Measurements from ENCODE around the gene RBL1. TPM values are rescaled to one million over a fixed set of nuclear protein-coding genes. Genes with fewer than 3 reads are reported as not detected.
"Not testable (repeated sequence)": the region's sequence is repeated elsewhere in the genome, so short reads cannot be mapped to it uniquely, and the experiment has no call there.

Gene RBL1
- total and polyA plus RNA-seq, 4 donors = 0.60 to 14.7 (median 2.0) TPM

DNA sequence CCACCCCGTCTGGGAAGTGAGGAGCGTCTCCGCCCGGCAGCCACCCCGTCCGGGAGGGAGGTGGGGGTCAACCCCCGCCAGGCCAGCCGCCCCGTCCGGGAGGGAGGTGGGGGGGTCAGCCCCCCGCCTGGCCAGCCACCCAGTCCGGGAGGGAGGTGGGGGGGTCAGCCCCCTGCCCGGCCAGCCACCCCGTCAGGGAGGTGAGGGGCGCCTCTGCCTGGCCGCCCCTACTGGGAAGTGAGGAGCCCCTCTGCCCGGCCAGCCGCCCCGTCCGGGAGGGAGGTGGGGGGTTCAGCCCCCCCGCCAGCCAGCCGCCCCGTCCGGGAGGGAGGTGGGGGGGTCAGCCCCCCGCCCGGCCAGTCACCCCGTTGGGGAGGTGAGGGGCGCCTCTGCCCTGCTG, 83.2 kb downstream of the RBL1 start:
- H3K4me3 ChIP-seq (ENCODE audit: low read depth in 1 of 3, low read length in 3 of 3); H3K4me1 ChIP-seq (ENCODE audit: control insufficient read depth in 4 of 4, insufficient read depth in 4 of 4, low read length in 3 of 4); DNase-seq (ENCODE audit: low spot score); H3K36me3 ChIP-seq (ENCODE audit: control insufficient read depth in 4 of 4, insufficient read depth in 3 of 4, low read depth in 1 of 4, low read length in 3 of 4); H3K9me3 ChIP-seq (ENCODE audit: control insufficient read depth in 4 of 4, low read length in 3 of 4); H3K27ac ChIP-seq (ENCODE audit: low read depth in 1 of 2, low read length in 2 of 2); H3K27me3 ChIP-seq (ENCODE audit: control insufficient read depth in 4 of 4, insufficient read depth in 4 of 4, low read length in 3 of 4); H3K9ac ChIP-seq (ENCODE audit: low read depth in 1 of 2, low read length in 2 of 2): not testable (repeated sequence)
- 97% methylated on average over 28 of the region's 28 CpGs for WGBS

DNA sequence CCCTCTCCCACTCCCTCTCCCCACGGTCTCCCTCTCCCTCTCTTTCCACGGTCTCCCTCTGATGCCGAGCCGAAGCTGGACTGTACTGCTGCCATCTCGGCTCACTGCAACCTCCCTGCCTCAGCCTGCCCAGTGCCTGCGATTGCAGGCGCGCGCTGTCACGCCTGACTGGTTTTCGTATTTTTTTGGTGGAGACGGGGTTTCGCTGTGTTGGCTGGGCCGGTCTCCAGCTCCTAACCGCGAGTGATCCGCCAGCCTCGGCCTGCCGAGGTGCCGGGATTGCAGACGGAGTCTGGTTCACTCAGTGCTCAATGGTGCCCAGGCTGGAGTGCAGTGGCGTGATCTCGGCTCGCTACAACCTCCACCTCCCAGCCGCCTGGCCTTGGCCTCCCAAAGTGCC, 83.9 kb downstream of the RBL1 start:
- H3K4me1 ChIP-seq (ENCODE audit: control insufficient read depth in 4 of 4, insufficient read depth in 4 of 4, low read length in 3 of 4); H3K9me3 ChIP-seq (ENCODE audit: control insufficient read depth in 4 of 4, low read length in 3 of 4); H3K36me3 ChIP-seq (ENCODE audit: control insufficient read depth in 4 of 4, insufficient read depth in 3 of 4, low read depth in 1 of 4, low read length in 3 of 4); H3K4me3 ChIP-seq (ENCODE audit: low read depth in 1 of 3, low read length in 3 of 3); H3K9ac ChIP-seq (ENCODE audit: low read depth in 1 of 2, low read length in 2 of 2); DNase-seq (ENCODE audit: low spot score); H3K27me3 ChIP-seq (ENCODE audit: control insufficient read depth in 4 of 4, insufficient read depth in 4 of 4, low read length in 3 of 4); H3K27ac ChIP-seq (ENCODE audit: low read depth in 1 of 2, low read length in 2 of 2): not testable (repeated sequence)
- 98% methylated on average over 25 of the region's 25 CpGs for WGBS

DNA sequence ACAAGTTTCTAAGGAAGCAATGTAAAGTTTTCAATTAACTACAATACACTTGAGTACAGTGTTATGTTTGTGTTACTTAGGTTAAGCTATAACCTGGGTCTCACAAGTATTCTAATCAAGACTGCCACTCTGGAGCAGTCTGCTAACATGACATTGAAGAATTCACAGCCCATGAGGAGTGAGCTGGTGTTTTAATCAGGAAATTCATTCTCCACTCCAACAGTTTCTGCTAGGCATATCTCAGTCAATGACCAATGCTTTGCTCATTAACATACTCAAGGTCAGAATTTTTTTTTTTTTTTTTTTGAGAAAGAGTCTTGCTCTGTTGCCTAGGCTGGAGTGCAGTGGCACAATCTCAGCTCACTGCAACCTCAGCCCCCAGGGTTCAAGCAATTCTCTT, 84.7 kb downstream of the RBL1 start:
- DNase-seq (ENCODE audit: low spot score) = no peak
- Histone ChIP-seq H3K4me1 (ENCODE audit: control insufficient read depth in 4 of 4, insufficient read depth in 4 of 4, low read length in 3 of 4) (peaks cover 0 to 2% (median under 1%) of the 10 kb centered on the region in 4 donors), H3K9ac (ENCODE audit: low read depth in 1 of 2, low read length in 2 of 2) (no peak overlapping the region), H3K36me3 (ENCODE audit: control insufficient read depth in 4 of 4, insufficient read depth in 3 of 4, low read depth in 1 of 4, low read length in 3 of 4) (peaks cover 0 to 1% (median 0%) of the 10 kb centered on the region in 4 donors), H3K9me3 (ENCODE audit: control insufficient read depth in 4 of 4, low read length in 3 of 4) (no peaks in the 10 kb centered on the region), H3K4me3 (ENCODE audit: low read depth in 1 of 3, low read length in 3 of 3) (no peak overlapping the region), H3K27me3 (ENCODE audit: control insufficient read depth in 4 of 4, insufficient read depth in 4 of 4, low read length in 3 of 4) (no peaks in the 10 kb centered on the region), H3K27ac (ENCODE audit: low read depth in 1 of 2, low read length in 2 of 2) (no peak overlapping the region)
- TF ChIP-seq RXRA (IDR thresholded peaks at IDR 0.05) = no peak
- no peak for TF ChIP-seq NR2F2 (IDR thresholded peaks at IDR 0.05)
- no peak for TF ChIP-seq SP1 (IDR thresholded peaks at IDR 0.05)
- TF ChIP-seq HNF4A (conservative IDR thresholded peaks at IDR 0.05) = no peak
- TF ChIP-seq ZBTB33 (IDR thresholded peaks at IDR 0.05) = no peak
- no peak for TF ChIP-seq FOXA1 (IDR thresholded peaks at IDR 0.05)
- TF ChIP-seq JUND (IDR thresholded peaks at IDR 0.05) = no peak
- TF ChIP-seq EGR1 (IDR thresholded peaks at IDR 0.05; ENCODE audit: low read depth in 2 of 2) = no peak
- TF ChIP-seq, protein P1, sequence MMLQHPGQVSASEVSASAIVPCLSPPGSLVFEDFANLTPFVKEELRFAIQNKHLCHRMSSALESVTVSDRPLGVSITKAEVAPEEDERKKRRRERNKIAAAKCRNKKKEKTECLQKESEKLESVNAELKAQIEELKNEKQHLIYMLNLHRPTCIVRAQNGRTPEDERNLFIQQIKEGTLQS (IDR thresholded peaks at IDR 0.05) = no peak
- no peak for TF ChIP-seq MAX (IDR thresholded peaks at IDR 0.05)
- no peak for TF ChIP-seq YY1 (IDR thresholded peaks at IDR 0.05)
- TF ChIP-seq TAF1 (conservative IDR thresholded peaks at IDR 0.05) = no peak
- TF ChIP-seq, protein P2, sequence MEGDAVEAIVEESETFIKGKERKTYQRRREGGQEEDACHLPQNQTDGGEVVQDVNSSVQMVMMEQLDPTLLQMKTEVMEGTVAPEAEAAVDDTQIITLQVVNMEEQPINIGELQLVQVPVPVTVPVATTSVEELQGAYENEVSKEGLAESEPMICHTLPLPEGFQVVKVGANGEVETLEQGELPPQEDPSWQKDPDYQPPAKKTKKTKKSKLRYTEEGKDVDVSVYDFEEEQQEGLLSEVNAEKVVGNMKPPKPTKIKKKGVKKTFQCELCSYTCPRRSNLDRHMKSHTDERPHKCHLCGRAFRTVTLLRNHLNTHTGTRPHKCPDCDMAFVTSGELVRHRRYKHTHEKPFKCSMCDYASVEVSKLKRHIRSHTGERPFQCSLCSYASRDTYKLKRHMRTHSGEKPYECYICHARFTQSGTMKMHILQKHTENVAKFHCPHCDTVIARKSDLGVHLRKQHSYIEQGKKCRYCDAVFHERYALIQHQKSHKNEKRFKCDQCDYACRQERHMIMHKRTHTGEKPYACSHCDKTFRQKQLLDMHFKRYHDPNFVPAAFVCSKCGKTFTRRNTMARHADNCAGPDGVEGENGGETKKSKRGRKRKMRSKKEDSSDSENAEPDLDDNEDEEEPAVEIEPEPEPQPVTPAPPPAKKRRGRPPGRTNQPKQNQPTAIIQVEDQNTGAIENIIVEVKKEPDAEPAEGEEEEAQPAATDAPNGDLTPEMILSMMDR (IDR thresholded peaks at IDR 0.05; ENCODE audit: low read depth, low read length, missing input control) = no peak
- no peak for TF ChIP-seq GABPA (IDR thresholded peaks at IDR 0.05 in 1 of 2, conservative IDR thresholded peaks at IDR 0.05 in 1 of 2)
- TF ChIP-seq, protein P3, sequence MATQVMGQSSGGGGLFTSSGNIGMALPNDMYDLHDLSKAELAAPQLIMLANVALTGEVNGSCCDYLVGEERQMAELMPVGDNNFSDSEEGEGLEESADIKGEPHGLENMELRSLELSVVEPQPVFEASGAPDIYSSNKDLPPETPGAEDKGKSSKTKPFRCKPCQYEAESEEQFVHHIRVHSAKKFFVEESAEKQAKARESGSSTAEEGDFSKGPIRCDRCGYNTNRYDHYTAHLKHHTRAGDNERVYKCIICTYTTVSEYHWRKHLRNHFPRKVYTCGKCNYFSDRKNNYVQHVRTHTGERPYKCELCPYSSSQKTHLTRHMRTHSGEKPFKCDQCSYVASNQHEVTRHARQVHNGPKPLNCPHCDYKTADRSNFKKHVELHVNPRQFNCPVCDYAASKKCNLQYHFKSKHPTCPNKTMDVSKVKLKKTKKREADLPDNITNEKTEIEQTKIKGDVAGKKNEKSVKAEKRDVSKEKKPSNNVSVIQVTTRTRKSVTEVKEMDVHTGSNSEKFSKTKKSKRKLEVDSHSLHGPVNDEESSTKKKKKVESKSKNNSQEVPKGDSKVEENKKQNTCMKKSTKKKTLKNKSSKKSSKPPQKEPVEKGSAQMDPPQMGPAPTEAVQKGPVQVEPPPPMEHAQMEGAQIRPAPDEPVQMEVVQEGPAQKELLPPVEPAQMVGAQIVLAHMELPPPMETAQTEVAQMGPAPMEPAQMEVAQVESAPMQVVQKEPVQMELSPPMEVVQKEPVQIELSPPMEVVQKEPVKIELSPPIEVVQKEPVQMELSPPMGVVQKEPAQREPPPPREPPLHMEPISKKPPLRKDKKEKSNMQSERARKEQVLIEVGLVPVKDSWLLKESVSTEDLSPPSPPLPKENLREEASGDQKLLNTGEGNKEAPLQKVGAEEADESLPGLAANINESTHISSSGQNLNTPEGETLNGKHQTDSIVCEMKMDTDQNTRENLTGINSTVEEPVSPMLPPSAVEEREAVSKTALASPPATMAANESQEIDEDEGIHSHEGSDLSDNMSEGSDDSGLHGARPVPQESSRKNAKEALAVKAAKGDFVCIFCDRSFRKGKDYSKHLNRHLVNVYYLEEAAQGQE (IDR thresholded peaks at IDR 0.05) = no peak
- TF ChIP-seq RAD21 (IDR thresholded peaks at IDR 0.05) = no peak
- TF ChIP-seq HNF4G (IDR thresholded peaks at IDR 0.05) = no peak
- no peak for TF ChIP-seq FOXA2 (IDR thresholded peaks at IDR 0.05)

All from liver (tissue), 9 donors.